HS-5 (cell line): ENCODE data around the gene RASSF7.
"Not testable (repeated sequence)": the region's sequence is repeated elsewhere in the genome, so short reads cannot be mapped to it uniquely, and the experiment has no call there.

Experiments used
- DNase-seq: peaks from one replicate; pipeline ENCODE4 v3.0.0-alpha.2; 2012; ENCODE audit warnings: low read depth

The RASSF7 gene

DNA sequence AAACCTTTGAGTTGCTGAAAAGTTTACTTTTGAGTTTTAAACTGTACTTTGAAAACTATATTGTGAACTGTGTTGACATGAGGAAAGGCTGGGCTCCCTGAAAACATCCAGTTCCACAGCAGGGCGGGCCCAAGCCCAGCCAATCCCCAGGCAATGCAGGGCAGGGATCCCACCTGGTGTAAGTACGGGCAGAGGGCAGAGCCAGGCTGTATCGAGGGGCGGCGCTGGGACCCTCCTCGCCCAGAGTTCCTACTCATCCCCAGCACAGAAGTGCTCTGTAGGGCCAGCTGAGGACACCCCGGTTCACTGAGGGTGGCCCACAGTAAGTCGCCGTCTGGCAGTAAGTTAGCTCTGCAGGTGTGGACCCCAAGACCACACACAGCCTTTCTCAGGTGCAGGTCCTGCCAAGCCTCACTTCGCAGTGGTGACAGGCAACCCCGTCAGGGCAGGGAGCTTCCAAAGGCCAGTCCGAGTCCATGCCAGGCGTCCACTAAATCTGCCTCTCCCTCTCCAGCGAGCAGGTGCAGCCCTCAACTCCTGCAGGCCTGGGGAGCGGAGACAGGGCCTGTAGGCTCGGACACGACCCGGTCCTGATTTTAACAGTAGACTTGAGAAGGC lies 6.3 kb downstream of the RASSF7 start:
- DNase-seq: no peak

DNA sequence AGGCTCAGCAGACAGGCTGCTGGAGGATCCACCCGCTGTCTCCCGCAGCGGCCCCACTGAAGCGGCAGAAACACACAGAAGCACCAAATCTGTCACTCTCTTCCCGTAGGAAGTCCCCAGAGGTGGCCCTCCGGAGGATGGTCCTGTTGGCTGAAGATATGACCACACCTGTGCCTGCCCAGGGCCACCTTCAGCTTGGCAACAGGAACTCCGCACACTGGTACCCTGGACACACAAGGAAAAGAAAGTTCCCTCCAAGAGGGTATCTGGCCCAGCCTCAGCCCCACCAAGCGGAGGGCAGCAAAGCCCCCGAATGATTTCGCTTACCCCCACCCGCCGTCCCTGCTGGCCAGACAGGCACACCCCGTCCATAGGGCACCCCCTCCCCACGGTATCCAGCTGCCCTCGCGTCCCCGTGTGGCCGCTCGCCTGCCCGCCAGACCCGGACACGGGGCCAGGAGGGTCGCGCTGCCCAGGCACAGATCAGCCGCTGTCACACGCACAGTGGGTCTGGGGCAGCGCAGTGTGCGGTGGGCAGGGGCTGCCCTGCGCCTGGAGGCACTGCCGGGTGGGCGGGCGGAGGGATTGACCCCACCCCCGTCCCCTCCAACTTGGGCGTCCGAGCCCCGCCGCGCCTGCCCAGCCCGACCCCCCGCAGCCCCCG lies 7.0 kb downstream of the RASSF7 start:
- no peak for DNase-seq

DNA sequence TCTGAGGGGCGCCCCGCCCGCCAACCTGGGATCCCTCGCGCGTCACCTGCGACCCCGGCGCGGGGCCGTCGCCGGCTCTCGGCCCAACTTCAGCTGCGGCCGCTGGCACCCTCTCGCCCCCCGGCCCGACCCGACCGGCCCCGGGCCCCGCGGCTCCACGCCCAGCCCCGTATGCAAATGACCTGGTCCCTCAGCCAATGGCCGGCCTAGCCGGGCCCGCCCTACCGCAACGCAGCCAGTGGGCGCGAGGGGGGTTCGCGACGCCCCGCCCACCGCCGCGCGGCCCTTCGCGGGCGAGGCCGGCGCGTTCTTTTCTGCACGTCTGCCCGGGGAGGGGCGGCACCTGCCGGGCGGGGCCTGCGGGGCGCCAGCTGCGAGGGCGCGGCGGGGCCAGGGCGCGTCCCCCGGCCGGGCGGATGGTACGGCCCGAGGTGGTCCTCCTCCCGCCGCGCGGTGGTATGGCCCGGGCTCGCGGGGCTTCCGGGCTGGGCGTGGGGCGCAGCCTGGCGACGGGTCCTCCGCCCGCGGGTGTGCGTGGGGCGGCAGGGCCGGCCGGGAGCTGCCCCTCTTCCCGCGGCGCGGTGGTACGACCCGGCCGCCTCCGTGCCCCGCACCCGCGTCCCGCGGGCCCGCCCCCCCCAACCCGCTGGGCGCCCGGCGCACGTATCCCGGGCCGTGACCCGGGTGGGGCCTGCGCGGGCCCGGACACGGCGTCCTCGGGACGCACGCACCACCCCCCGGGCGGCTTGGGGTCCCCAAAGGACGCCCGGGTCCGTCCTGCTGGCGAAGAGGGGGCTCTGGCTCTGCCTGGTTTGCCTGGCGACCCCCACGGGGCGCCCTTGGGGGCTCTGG lies 7.8 kb downstream of the RASSF7 start:
- DNase-seq: peak; percentile 63

DNA sequence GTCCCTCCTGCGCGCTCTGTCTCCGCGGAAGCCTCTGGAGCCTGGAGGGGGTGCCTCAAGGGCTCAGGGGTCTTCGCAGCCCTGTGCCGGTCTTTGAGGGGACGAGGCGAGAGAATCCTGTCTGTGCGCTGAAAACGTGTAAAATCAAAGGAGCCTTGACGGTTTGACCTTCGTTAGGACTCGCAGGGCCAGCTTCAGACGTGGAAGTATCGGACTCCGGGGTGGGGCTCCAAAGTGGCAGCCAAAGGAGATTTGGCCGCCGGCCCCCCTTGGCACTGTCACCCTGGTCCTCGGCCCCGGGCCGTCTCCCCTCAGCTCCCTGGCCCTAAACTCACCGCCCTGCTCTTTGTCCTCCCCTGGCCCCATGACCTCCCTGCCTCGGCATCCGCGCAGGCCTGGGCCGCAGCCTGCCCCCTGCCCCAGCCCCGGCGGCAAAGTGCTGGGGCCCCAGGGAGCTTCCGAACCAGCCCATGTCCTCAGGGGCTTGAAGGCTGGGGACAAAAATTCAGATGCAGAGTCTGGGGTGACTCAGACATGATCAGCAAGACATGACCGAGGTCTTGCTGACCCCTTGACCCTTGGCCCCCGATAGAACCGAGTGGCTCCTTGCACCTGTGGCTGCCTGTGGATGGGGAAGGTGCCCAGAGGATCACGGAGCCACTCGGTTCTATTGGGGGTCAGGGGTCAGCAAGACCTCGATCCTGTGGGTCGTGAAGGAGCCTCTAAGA lies 8.6 kb downstream of the RASSF7 start:
- DNase-seq: no peak

DNA sequence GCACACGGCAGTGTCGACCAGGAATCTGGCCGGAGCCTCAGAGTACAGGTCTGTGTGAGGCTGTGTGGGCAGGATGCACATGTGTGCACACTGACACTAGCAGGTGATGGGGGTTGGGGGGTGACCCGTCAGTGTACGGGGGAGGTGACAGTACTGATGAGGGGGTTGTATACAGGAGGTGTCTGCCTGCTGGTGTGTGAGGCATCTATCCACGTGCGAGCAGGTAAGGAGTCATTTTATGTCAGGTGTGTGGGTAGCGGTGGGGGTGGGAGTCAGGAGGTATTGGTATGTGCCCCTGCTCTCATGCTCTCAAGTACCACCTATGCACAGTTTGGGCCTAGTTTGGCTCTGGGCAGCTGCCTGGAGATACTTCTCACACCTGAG lies 11.0 kb downstream of the RASSF7 start:
- no peak for DNase-seq

DNA sequence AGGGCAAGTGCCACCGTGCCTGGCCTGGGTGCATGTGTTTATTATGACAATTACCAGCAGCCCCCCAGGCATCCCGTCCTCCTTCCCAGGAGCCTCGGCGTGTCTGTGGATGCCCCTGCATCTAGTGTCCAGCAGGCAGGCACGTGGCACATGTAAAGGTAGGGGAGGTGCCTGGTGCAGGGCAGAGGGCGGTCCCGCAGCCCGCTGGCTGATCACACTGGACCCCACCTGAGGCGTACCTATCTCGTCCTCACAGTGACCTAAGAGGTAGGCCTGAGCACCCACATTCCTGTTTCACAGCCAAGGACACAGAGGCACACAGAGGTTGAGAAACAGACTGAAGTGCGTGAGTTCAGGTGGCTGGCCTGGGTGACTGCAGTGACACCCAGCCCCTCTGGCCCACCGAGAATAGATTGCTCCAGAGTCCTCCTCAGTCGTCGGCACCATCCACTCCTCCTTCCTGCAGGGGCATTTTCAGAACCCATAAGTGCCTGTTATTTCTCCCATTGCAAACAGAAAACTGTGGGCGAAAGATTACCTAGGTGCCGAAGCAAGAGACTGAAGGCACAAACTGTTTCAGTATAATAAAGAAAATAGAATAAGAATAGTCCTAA lies 12.5 kb downstream of the RASSF7 start:
- DNase-seq: no peak

DNA sequence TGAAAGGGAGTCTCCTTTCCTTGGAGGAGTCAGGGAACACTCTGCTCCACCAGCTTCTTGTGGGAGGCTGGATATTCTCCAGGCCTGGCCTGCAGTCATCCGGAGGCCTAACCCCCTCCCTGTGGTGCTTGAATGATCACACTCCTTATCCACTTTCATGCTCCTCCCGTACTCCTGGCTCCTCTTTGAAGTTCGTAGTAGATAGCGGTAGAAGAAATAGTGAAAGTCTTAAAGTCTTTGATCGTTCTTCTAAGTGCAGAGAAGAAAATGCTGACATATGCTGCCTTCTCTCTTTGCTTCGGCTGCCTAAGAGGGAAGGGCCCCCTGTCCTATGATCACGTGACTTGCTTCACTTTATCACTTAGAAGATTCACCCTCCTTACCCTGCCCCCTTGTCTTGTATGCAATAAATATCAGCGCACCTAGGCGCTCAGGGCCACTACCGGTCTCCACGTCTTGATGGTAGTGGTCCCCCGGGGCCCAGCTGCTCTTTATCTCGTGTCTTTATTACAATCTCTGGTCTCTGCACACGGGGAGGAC lies 13.3 kb downstream of the RASSF7 start:
- not testable (repeated sequence) for DNase-seq

DNA sequence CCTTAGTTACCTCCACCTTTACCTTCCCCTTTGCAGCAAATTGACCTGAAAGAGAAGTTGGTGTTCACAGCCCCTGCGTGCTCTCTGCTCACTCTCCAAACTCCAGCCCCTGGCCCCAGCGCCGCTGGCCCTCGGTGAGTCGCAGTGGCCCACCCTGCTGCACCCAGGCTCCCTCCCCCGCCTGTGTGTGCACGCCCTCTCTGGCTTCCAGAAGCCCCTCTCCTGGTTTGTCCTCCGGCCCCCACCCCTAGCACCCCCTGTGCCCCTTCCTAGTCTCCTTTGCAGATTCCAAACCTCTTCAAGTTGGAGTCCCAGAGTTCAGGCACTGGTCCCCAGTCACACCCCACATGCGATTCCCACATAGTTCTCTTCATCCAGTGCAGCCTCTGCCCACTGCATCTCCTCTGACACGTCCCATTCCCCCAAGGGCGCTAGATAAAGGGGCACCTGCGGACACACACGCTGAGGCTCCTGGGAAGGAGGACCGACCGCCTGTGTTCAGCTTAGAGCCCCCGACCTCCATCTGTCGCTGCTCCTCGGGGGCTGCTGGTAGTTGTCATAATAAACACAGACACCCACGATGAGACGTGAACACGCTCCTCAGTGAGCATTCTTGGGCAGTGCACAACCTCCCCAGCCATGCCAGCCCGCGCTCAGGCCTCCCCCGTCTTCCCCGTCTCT lies 14.0 kb downstream of the RASSF7 start:
- DNase-seq: no peak

DNA sequence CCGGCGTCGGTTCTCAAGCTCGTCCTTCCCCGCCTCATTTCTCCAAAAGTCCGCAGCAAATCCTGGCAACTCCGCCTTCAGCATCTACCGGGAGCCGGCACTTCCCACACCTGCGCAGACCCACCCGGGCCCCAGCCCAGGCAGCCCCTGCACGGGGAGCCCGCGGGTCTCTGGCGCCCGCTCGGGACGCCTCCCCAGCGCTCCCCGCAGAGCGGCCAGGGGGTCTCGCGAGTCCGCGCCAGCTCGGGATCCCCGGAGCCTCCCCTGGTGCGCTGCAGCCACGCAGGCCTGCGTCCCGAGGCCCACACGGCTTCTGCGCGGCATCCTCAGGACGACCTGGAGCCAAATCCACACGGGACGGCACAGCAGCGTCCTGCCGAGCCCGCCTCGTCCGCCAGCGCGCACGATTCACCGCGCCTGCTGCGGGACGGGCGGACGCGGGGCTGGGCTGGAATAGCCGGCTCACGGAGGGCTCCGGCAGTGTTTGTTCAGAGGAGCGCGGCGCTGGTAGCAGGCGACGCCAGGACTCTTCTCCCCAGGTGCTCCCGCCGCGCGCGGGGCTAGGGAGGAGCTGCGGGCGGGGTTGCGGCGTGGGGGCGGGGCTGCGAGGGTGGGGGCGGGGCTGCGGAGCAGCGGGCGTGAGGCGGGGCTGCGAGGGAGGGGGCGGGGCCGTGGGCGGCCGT lies 14.7 kb downstream of the RASSF7 start:
- DNase-seq: no peak

DNA sequence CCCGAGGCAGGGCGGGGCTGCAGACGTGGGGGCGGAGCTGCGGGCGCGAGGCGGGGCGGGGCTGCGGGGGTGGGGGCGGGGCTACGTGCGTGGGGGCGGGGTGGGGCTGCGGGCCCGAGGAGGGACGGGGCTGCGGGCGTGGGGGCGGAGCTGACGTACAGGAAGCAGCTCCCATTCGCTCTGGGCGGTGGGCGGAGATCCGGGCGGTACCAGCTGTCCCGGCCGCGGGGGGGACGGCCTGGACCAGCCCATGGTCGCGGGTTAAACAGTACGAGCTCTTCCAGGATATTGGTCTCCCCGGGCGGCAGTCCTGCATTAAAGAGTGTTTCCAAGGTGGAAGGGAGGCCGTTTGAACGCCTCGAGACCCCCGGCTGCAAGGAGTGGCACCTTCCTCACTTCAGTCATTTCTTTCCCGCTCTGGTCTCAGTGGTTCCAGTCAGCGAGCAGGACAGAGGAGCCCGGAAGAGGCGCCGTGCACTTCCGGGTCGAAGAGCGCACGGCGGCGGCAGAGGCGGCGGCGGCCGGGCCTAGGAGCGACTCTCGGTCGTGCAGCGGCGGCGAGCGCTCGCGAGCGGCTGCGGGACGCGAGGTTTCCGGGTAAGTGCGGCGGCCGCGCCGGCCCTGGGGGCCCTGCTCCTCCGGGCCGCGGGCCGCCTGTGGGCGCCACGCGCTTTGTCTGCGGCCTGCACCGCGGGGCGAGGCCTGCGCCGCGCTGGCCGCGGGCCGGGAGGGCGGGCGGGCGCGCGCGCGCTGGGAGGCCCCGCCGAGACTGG lies 15.4 kb downstream of the RASSF7 start, which contains the start of gene PHRF1:
Gene PHRF1, plus strand, starts transcription at position 475 of the 773 bp plus-strand sequence. CDS start 5,043 bp downstream, outside the sequence.
- DNase-seq: peak; percentile 88

DNA sequence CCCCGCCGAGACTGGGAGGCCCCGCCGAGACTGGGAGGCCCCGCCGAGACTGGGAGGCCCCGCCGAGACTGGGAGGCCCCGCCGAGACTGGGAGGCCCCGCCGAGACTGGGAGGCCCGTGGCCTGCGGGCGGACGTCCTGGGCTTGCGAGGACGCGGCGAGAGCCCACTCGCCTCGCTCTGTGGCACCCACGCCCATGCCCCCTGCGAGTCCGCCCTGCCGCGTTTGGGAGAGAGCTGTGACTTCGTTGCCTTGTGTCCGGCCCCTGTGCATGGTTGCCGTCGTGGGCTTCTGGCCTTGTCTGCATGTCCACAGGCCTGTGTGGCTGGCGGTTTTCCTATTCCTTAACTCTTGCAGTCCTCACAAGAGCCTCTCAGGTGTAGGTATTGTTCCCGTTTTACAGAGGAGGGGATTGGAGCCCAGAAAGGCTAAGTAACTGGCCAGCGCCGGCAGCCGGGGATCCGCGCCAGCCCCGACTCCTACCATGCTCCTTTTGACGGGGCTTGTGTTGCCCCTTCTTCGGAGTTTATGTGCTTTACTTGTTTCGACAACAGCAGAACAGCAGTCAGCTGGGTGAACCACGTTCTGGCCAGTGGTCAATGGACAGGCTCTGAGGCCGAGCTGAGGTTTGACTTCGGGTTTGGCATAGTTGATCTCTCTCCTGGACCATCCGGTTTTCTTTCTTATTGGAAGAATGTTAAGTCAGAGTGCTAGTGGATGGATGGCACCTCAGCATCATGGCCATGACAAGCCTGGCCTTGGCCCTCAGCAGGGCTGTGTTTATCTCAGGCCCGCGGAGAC lies 16.2 kb downstream of the RASSF7 start:
- DNase-seq: no peak

DNA sequence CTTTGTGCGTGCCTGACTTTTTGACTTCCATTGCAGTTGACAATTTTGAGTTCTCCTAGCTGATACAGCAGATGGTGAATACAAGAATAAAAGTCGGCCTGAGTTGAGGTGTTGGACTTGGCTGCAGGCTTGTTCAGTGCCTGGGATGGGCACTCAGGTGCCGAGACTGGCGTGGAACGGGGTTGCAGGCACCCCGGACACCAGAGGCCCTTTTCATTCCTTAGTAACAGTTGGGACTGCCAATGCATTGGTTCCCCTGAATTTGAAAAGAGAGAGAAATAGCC lies 16.8 kb downstream of the RASSF7 start:
- DNase-seq: no peak

DNA sequence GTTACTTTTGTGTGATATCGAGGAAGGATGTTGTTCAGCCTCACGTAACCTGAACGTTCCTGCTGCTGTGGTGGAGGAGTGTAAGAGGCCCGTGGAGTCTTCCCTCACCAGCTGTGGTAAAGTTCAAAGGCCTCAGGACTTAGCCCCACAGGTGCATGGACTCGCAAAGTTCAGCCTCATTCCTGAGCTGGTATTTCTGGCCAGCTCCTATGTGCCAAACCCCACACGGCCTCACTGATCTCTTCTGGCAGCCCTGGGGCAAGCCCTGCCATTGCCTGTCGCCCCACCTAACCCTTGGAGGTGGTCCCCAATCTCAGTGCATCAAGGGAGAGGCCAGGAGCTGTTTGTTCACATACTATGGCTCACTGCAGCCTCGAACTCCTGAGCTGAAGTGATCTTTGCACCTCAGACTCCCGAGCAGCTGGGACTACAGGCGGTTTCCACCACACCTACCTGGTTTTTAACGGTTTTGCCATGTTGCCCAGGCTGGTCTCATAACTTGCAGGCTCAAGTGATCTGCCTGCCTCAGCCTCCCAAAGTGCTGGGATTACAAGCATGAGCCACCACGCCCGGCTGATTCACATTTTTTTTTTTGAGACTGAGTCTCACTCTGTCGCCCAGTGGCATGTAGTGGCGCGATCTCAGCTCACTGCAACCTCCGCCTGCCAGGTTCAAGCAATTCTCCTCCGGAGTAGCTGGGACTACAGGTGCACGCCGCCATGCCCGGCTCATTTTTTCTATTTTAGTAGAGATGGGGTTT lies 17.7 kb downstream of the RASSF7 start:
- no peak for DNase-seq

DNA sequence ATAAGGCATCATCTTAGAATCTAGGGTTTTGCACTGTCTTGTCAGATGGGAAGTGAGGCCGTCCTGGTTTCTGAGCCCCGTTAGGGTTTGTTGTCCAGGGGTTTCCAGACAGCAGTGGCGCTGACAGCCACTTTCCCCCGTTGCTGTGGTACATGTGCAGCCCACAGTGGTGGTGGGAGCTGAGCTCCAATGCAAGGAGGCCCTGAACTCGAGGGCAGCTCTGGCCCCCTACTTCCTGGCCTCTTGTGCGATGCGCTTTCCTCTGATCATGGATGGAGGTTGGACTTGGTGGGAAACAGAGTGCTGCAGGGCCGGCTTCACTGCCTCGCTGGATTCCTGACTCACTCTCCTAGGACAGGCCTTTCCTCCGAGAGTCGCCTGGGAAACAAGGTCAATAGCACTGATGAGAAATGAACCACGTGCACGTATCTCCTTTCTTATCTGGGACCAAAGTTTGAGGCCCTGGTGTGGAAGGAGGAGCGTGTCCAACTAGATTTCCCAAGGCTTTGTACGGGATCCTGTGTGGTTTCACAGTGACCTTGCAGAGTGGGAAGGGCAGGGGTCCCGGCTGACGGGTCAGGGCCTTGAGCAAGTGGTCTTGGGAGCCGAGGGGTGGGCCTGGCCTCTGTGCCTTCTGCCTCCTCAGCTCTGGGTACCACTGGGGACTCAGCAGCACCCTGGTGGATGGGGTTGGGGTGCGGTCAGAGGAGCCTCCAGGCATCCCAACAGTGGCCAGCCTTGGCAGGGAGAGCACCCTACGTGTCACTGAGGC lies 19.2 kb downstream of the RASSF7 start:
- DNase-seq: no peak

DNA sequence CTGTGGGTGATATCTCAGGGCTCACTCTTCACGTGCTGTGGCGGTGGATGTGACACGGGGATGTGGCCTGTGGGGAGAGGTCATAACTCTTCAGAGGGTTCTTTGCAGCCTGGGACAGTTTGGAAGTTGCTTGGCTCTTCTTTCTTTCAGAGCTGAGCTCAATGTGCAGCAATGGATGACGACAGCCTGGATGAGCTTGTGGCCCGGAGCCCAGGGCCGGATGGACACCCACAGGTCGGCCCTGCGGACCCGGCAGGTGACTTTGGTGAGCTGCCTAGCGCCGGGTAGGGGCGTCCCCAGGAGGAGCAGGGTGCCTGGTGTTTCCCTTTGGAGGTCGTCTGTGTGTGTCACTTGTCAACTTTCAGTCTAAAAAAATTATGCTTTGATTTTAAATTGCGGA lies 20.6 kb downstream of the RASSF7 start:
- DNase-seq: no peak

DNA sequence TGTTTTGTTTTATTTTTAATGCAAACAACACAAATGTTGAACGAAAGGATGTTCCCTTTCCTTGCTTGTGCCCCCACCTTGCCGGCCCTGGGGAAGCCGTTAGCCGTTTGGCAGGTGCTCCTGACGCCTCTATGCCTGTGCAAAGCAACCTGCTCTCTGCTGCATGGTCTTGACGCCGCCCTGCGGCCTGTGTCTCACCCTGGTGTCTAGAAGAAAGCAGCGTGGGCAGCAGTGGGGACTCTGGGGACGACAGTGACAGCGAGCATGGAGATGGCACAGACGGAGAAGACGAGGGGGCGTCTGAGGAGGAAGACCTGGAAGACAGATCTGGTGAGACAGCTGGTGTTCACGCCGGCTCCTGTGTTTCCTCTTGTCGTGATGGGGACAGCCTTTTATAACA lies 21.0 kb downstream of the RASSF7 start:
- DNase-seq: no peak

DNA sequence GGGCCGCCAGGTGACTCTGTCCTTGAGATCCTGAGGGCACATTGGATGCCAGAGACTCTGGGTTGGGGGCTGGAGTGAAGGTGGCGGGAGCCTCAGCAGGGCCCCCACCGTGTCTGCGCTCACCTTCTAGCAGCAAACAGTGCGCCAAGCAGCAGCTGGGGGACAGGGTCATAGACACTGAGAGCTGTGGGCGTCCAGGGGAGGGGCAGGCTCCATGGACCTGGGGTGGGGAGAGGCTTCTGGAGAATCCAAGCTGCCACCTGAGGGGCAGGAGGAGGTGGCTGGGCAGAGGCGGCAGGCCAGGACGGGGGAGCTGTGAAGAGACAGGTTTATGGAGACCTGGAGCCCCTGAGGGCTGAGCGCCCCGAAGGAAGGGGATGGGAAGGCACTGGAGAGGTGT lies 23.5 kb downstream of the RASSF7 start:
- no peak for DNase-seq
